Fibroblast of pulmonary artery (primary cell): Measurements from ENCODE around the gene ERBB4.

ENCODE experiments used
- DNase-seq: peaks from one replicate; pipeline ENCODE4 v3.0.0-alpha.2; 2010; ENCODE audit warnings: low read depth
- H3K4me3 ChIP-seq: replicated peaks from 2 replicates; pipeline ENCODE4 v1.5.1; 2011; ENCODE audit warnings: low read depth, mild to moderate bottlenecking, control low read depth, low read length, moderate library complexity
- CTCF ChIP-seq: IDR thresholded peaks from 2 replicates; pipeline ENCODE4 v1.5.1; 2011; ENCODE audit warnings: mild to moderate bottlenecking, control low read depth, low read length, inconsistent platforms; ENCODE audit errors: missing control alignments

ERBB4 gene

GRCh38 chr2:211447548-211447947 lies 1091.1 kb downstream of the ERBB4 start:
- no peak for DNase-seq
- H3K4me3 ChIP-seq, result no peak overlapping the region
- TF ChIP-seq CTCF, result no peak

- no peak for TF ChIP-seq CTCF
- H3K4me3 ChIP-seq, result no peak overlapping the region
- DNase-seq, result no peak
Observed at GRCh38 chr2:211440107-211440506, 1098.5 kb downstream of the ERBB4 start.

- DNase-seq, result peak; percentile 2
- TF ChIP-seq CTCF, result no peak
- H3K4me3 ChIP-seq, result no peak overlapping the region
Observed at GRCh38 chr2:211439011-211439410, 1099.6 kb downstream of the ERBB4 start.

- DNase-seq, result peak; percentile 14
- TF ChIP-seq CTCF, result no peak
- no peak overlapping the region for H3K4me3 ChIP-seq
Observed at GRCh38 chr2:211437396-211437795, 1101.2 kb downstream of the ERBB4 start.

GRCh38 chr2:211436182-211436581 lies 1102.4 kb downstream of the ERBB4 start:
- H3K4me3 ChIP-seq, result no peak overlapping the region
- TF ChIP-seq CTCF, result no peak
- DNase-seq, result no peak

GRCh38 chr2:211435331-211435730 lies 1103.3 kb downstream of the ERBB4 start:
- H3K4me3 ChIP-seq, result no peak overlapping the region
- TF ChIP-seq CTCF, result no peak
- DNase-seq, result no peak

- H3K4me3 ChIP-seq, result no peak overlapping the region
- no peak for DNase-seq
- no peak for TF ChIP-seq CTCF
Observed at GRCh38 chr2:211434773-211435172, 1103.8 kb downstream of the ERBB4 start.
